ENCODE results near the gene RREB1.

The RREB1 gene

DNA sequence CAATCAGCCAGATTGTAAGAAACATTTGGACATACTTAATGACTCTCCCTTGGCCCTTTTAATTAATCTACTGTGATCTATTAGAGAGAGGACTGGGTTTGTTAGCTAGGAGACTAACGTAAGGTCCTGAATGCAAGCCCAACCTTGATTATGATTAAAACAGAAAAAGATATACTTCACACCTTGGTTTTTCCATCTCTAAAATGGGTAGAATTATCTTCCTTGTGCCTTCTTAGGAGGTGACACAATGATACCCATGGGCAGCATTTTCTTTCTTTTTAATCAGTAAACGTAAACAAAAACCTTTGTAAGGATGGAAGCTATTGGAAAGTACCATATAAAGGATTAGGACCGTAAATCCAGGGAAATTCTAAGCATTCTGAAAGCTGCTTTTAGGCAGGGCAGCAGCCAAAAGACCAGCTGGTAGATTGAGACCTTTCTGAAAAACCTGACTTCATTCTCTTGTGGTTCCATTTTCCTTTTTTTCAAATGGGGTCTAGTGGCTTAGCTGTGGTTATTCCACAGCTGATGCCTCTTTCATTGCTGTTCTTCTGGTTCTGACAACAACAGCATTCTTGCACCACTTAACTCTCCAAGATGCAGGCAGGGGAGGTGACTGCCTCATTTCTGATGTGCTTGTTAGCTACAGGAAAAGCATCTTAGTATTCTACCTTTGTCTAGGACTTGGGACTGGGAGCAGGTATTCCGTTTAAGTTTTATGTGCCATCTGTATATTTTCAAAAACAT lies 27.4 kb downstream of the RREB1 start:
- H3K27ac ChIP-seq (ENCODE audit: low read depth, low read length) = peak overlapping the region; percentile 43
- H3K27me3 ChIP-seq (ENCODE audit: control insufficient read depth in 5 of 5, insufficient read depth in 4 of 5, low read length in 5 of 5) = no peaks in the 10 kb centered on the region
- peaks cover 5 to 42% (median 32%) of the 10 kb centered on the region in 5 donors for H3K4me1 ChIP-seq (ENCODE audit: control insufficient read depth in 5 of 5, insufficient read depth in 5 of 5, low read length in 5 of 5)
- no peak overlapping the region for H3K4me3 ChIP-seq (ENCODE audit: low read depth in 1 of 5, low read length in 5 of 5)
- no peaks in the 10 kb centered on the region for H3K9me3 ChIP-seq (ENCODE audit: control insufficient read depth in 5 of 5, low read length in 5 of 5)
- H3K9ac ChIP-seq (ENCODE audit: low read length in 5 of 5) = peak overlapping the region in 1 of 5 donors; percentile 6
- peaks cover 0 to 4% (median 0%) of the 10 kb centered on the region in 5 donors for H3K36me3 ChIP-seq (ENCODE audit: control insufficient read depth in 5 of 5, insufficient read depth in 5 of 5, low read length in 5 of 5)

DNA sequence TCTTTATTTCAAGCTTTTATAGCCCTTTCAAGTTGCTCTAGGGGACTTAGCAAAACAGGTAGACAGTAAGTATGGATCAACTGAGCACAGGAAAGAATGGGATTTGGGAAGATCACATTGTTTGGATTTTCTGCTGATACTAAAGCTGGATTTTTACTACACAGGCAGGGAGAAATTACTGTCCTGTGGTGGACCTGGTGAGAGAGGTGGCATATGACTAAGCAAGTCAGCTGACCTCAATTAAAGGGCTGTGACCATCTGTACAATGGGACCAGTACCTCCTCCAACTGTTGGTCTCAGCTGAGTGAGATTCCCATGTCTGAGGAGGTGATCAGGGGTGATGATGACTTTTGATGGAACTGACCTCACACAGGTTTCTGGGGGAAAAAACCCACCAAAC lies 28.0 kb downstream of the RREB1 start:
- Histone ChIP-seq H3K9ac (ENCODE audit: low read length in 5 of 5) (no peak overlapping the region), H3K36me3 (ENCODE audit: control insufficient read depth in 5 of 5, insufficient read depth in 5 of 5, low read length in 5 of 5) (peaks cover 0 to 4% (median 0%) of the 10 kb centered on the region in 5 donors), H3K9me3 (ENCODE audit: control insufficient read depth in 5 of 5, low read length in 5 of 5) (no peaks in the 10 kb centered on the region), H3K27ac (ENCODE audit: low read depth, low read length) (peak overlapping the region; percentile 43), H3K27me3 (ENCODE audit: control insufficient read depth in 5 of 5, insufficient read depth in 4 of 5, low read length in 5 of 5) (no peaks in the 10 kb centered on the region), H3K4me1 (ENCODE audit: control insufficient read depth in 5 of 5, insufficient read depth in 5 of 5, low read length in 5 of 5) (peaks cover 5 to 41% (median 33%) of the 10 kb centered on the region in 5 donors), H3K4me3 (ENCODE audit: low read depth in 1 of 5, low read length in 5 of 5) (no peak overlapping the region)

DNA sequence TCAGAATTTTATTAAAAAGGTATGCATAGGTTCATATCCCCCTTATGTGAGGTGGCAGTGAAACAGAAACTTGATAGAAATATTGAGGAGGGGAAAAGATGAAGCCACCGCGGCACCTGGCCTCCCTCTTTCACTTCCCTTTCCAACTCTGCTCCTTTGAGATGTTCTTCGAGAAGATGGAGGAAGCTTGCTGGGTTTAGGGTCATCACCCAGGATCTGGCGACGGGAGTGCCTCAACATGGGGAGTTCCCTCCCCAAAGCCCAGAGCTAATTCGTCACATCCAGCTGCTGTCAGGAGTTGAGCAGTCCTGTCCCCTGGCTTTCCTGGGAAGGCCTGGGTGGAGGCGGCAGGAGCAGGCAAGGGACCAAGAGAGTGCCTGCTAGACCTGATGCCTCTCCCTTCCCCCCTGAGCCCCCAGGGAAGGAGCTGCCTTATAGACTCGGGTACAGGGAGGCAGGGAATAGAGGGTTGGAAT lies 29.1 kb downstream of the RREB1 start:
- H3K9ac ChIP-seq (ENCODE audit: low read length in 5 of 5) = peak overlapping the region in 2 of 5 donors; percentile 38 to 46
- H3K4me1 ChIP-seq (ENCODE audit: control insufficient read depth in 5 of 5, insufficient read depth in 5 of 5, low read length in 5 of 5) = peaks cover 5 to 45% (median 40%) of the 10 kb centered on the region in 5 donors
- H3K36me3 ChIP-seq (ENCODE audit: control insufficient read depth in 5 of 5, insufficient read depth in 5 of 5, low read length in 5 of 5) = peaks cover 0 to 4% (median 0%) of the 10 kb centered on the region in 5 donors
- no peaks in the 10 kb centered on the region for H3K9me3 ChIP-seq (ENCODE audit: control insufficient read depth in 5 of 5, low read length in 5 of 5)
- H3K4me3 ChIP-seq (ENCODE audit: low read depth in 1 of 5, low read length in 5 of 5) = no peak overlapping the region
- H3K27me3 ChIP-seq (ENCODE audit: control insufficient read depth in 5 of 5, insufficient read depth in 4 of 5, low read length in 5 of 5) = no peaks in the 10 kb centered on the region
- peak overlapping the region; percentile 97 for H3K27ac ChIP-seq (ENCODE audit: low read depth, low read length)

DNA sequence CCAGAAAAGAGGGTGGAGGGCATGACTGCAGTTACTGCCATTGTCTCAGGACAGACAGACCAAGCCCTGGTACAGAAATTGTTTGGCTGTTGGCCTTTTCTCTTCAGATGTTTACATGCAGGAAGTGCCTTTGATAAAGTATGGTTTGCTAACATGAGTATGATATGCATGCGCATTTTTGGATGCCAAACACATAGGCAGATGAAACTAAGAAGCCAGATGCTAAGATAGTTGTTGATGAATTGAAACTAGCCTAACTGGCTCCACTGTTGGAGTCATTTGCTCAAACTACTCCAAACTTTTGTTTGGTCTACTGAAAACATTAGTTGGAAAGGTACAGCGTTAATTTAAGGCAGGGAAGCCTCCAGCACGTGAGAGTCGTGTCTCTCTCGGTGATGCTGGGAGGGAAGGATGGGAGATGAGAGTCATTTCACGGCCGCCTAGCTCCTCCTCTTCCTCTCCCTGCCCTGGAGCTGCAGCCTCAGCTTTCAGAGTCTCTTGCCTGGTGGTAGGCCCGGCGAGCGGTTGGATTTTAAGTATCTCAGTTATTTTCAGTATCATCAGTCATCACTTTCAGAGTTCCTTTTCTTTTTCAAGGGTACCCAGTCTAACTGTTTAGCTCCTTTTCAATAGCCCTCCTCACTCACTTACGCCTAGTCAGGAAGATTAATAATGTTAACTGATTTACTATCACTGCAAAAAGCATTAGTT lies 29.7 kb downstream of the RREB1 start:
- peak overlapping the region in 3 of 5 donors; percentile 36 to 46 (median 38) for H3K9ac ChIP-seq (ENCODE audit: low read length in 5 of 5)
- H3K9me3 ChIP-seq (ENCODE audit: control insufficient read depth in 5 of 5, low read length in 5 of 5) = no peaks in the 10 kb centered on the region
- H3K27me3 ChIP-seq (ENCODE audit: control insufficient read depth in 5 of 5, insufficient read depth in 4 of 5, low read length in 5 of 5) = no peaks in the 10 kb centered on the region
- peaks cover 5 to 50% (median 46%) of the 10 kb centered on the region in 5 donors for H3K4me1 ChIP-seq (ENCODE audit: control insufficient read depth in 5 of 5, insufficient read depth in 5 of 5, low read length in 5 of 5)
- H3K27ac ChIP-seq (ENCODE audit: low read depth, low read length) = peak overlapping the region; percentile 97
- peaks cover 0 to 4% (median 0%) of the 10 kb centered on the region in 5 donors for H3K36me3 ChIP-seq (ENCODE audit: control insufficient read depth in 5 of 5, insufficient read depth in 5 of 5, low read length in 5 of 5)
- peak overlapping the region in 3 of 5 donors; percentile 2 to 44 (median 19) for H3K4me3 ChIP-seq (ENCODE audit: low read depth in 1 of 5, low read length in 5 of 5)

DNA sequence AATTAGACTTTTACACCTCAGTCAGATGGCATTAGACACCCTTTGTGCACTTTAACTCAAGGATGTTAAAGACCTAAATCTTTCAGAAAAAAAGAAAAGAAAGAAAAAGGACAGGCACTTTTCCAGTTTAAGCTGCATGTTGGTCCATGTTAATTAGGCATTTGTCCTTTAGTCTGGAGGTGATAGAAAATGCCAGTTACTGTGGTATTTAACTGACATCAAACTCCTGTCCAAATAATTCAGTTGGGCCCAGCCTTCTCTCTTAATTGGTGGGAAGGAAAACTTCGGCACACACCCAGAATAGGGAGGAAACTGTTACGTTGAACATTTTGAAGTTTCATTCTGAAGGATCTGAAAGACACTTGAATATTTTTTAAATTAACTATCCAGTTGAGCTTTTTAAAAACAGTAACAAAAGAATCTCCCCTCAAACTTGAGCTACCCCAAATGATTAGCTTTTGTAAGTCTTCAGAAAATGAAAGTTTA lies 30.3 kb downstream of the RREB1 start:
- Histone ChIP-seq H3K9me3 (ENCODE audit: control insufficient read depth in 5 of 5, low read length in 5 of 5) (no peaks in the 10 kb centered on the region), H3K9ac (ENCODE audit: low read length in 5 of 5) (peak overlapping the region in 2 of 5 donors; percentile 21 to 36), H3K4me1 (ENCODE audit: control insufficient read depth in 5 of 5, insufficient read depth in 5 of 5, low read length in 5 of 5) (peaks cover 5 to 52% (median 50%) of the 10 kb centered on the region in 5 donors), H3K27ac (ENCODE audit: low read depth, low read length) (peak overlapping the region; percentile 97), H3K4me3 (ENCODE audit: low read depth in 1 of 5, low read length in 5 of 5) (peak overlapping the region in 1 of 5 donors; percentile 19), H3K27me3 (ENCODE audit: control insufficient read depth in 5 of 5, insufficient read depth in 4 of 5, low read length in 5 of 5) (no peaks in the 10 kb centered on the region), H3K36me3 (ENCODE audit: control insufficient read depth in 5 of 5, insufficient read depth in 5 of 5, low read length in 5 of 5) (peaks cover 0 to under 1% (median 0%) of the 10 kb centered on the region in 5 donors)

DNA sequence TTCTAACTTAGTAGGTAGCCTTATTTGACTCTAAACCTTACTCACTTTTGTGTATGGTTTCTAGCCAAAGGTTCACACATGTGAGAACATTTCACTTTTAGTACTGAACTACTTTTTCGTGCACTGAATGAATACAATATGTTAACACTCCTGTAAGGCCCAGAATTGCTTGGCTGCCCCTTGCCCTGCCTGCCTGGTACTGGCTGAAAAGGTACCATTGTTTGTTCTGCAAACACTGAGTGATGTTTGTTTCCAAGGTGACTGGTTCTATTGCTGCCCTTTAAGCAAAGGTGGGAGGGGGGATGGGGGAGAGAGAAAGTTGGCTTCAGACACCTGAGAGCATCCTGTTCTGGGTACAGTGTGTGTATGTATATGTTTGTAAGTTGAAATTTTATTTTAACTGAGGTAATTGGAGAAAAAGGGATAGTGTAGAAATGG lies 31.2 kb downstream of the RREB1 start:
- Histone ChIP-seq H3K9ac (ENCODE audit: low read length in 5 of 5) (peak overlapping the region in 1 of 5 donors; percentile 24), H3K36me3 (ENCODE audit: control insufficient read depth in 5 of 5, insufficient read depth in 5 of 5, low read length in 5 of 5) (no peaks in the 10 kb centered on the region), H3K27ac (ENCODE audit: low read depth, low read length) (peak overlapping the region; percentile 97), H3K9me3 (ENCODE audit: control insufficient read depth in 5 of 5, low read length in 5 of 5) (no peaks in the 10 kb centered on the region), H3K4me3 (ENCODE audit: low read depth in 1 of 5, low read length in 5 of 5) (no peak overlapping the region), H3K27me3 (ENCODE audit: control insufficient read depth in 5 of 5, insufficient read depth in 4 of 5, low read length in 5 of 5) (no peaks in the 10 kb centered on the region), H3K4me1 (ENCODE audit: control insufficient read depth in 5 of 5, insufficient read depth in 5 of 5, low read length in 5 of 5) (peaks cover 5 to 60% (median 50%) of the 10 kb centered on the region in 5 donors)

DNA sequence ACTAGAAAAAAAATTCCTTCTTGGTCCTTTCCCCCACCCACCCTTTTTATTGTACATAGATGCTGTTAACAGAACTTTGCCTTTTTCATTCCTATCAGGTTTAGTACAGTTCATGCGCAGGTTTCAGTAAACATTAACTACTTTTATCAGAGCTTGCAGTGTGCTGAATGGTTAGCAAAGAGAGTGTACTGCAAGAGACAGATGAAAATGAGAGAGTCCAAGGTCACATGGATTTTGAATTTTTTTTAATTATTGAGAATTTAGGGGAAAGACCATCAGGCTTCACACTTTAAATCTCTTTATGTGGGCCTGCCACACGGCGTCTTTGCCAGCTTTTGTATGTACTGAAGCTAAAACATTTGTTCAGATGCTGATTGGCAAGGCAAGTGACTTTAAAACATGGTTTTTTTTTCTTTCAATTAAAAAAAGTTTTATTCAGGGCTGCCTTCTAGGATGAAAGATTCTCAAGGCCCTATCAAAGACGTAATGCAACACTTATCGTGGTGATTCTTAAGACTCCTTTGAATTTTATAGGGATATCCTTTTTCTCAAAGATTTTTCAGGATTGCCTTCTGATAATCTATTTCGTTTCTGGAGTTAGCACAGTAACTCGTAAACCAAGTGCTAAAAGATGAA lies 32.2 kb downstream of the RREB1 start:
- Histone ChIP-seq H3K4me3 (ENCODE audit: low read depth in 1 of 5, low read length in 5 of 5) (peak overlapping the region in 3 of 5 donors; percentile 80 to 84 (median 81)), H3K9me3 (ENCODE audit: control insufficient read depth in 5 of 5, low read length in 5 of 5) (no peaks in the 10 kb centered on the region), H3K27me3 (ENCODE audit: control insufficient read depth in 5 of 5, insufficient read depth in 4 of 5, low read length in 5 of 5) (no peaks in the 10 kb centered on the region), H3K4me1 (ENCODE audit: control insufficient read depth in 5 of 5, insufficient read depth in 5 of 5, low read length in 5 of 5) (peaks cover 5 to 70% (median 55%) of the 10 kb centered on the region in 5 donors), H3K36me3 (ENCODE audit: control insufficient read depth in 5 of 5, insufficient read depth in 5 of 5, low read length in 5 of 5) (no peaks in the 10 kb centered on the region), H3K27ac (ENCODE audit: low read depth, low read length) (peak overlapping the region; percentile 97), H3K9ac (ENCODE audit: low read length in 5 of 5) (peak overlapping the region; percentile 7 to 97 (median 90))

DNA sequence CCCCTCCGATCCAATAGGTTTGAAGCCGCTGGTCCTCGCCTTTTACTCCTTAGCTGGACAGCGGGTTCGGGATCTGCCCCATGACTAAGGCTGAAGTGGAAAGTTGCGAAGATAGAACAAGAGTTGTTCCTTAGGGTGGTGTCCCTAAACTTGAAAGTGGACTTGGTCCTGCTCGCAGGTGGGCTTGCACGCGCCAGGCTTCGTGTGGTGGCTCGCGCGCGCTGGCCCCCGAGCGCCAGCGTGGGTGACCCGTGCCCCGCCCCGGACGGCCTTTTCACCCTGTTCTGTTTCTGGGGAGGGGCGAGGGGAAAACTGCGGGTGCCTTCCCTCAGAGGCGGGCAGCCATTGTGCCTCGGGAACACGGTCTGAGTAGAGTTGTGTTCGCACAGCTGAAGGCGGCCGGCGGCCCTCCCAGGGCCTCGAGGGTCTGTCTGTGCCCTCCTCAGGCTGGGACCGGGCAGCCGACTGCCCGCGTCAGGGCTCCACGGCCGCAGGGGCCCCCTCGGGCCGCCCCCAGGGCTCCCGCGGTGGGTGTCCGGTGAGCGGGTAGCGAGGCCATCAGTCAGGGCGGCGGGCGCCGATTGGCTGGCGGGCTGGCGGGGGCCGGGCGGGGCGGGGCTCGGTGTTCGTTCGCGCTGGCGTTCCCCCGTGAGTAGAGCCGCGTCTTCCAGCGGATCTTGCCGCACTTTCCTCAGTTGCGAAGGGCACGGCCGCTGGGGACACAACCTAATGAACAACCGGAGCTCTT lies 33.0 kb downstream of the RREB1 start:
- Histone ChIP-seq H3K4me3 (ENCODE audit: low read depth in 1 of 5, low read length in 5 of 5) (peak overlapping the region; percentile 61 to 84 (median 80)), H3K36me3 (ENCODE audit: control insufficient read depth in 5 of 5, insufficient read depth in 5 of 5, low read length in 5 of 5) (no peaks in the 10 kb centered on the region), H3K4me1 (ENCODE audit: control insufficient read depth in 5 of 5, insufficient read depth in 5 of 5, low read length in 5 of 5) (peaks cover 5 to 79% (median 63%) of the 10 kb centered on the region in 5 donors), H3K9ac (ENCODE audit: low read length in 5 of 5) (peak overlapping the region; percentile 7 to 97 (median 90)), H3K27me3 (ENCODE audit: control insufficient read depth in 5 of 5, insufficient read depth in 4 of 5, low read length in 5 of 5) (no peaks in the 10 kb centered on the region), H3K9me3 (ENCODE audit: control insufficient read depth in 5 of 5, low read length in 5 of 5) (no peaks in the 10 kb centered on the region), H3K27ac (ENCODE audit: low read depth, low read length) (peak overlapping the region; percentile 97)

DNA sequence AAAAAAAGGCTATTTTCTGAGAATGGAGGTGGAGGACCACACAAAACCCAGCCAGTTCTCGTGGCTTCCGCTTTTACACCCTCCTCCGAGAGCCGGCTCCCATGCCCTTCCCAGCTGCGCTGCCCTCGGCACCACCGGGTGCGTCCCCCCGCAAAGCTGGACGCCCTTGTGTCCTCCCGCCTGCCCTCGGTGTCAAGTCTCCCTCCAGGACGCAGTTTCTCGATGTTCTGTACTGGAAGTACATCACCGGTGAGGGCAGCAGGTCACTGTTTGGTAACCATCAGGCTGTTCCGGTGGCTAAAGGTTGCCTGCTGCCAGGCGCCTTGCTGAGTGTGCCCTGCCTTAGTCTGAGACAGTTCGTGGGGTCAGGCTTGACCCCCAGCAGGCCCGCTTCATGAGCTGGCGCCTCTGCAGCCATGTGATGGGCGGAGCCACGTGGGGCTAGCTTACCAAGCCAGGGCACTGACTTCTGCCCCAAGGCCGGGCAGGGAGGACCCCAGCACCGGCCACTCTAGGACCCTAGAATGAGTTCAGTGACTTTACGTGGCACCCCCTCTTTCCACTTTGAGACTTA lies 34.6 kb downstream of the RREB1 start:
- Histone ChIP-seq H3K9ac (ENCODE audit: low read length in 5 of 5) (peak overlapping the region in 1 of 5 donors; percentile 52), H3K27me3 (ENCODE audit: control insufficient read depth in 5 of 5, insufficient read depth in 4 of 5, low read length in 5 of 5) (no peaks in the 10 kb centered on the region), H3K4me3 (ENCODE audit: low read depth in 1 of 5, low read length in 5 of 5) (no peak overlapping the region), H3K27ac (ENCODE audit: low read depth, low read length) (peak overlapping the region; percentile 97), H3K9me3 (ENCODE audit: control insufficient read depth in 5 of 5, low read length in 5 of 5) (no peaks in the 10 kb centered on the region), H3K36me3 (ENCODE audit: control insufficient read depth in 5 of 5, insufficient read depth in 5 of 5, low read length in 5 of 5) (no peaks in the 10 kb centered on the region), H3K4me1 (ENCODE audit: control insufficient read depth in 5 of 5, insufficient read depth in 5 of 5, low read length in 5 of 5) (peaks cover 11 to 85% (median 71%) of the 10 kb centered on the region in 5 donors)

Data from subcutaneous abdominal adipose tissue (tissue), 5 donors.